IPS-11a (cell line): ENCODE results near the gene SRC.

Experiments used
- H3K4me3 ChIP-seq: one replicate; pipeline ENCODE4 v1.5.1; 2013; ENCODE audit warnings: low read depth, low read length, control low read depth

SRC gene

DNA sequence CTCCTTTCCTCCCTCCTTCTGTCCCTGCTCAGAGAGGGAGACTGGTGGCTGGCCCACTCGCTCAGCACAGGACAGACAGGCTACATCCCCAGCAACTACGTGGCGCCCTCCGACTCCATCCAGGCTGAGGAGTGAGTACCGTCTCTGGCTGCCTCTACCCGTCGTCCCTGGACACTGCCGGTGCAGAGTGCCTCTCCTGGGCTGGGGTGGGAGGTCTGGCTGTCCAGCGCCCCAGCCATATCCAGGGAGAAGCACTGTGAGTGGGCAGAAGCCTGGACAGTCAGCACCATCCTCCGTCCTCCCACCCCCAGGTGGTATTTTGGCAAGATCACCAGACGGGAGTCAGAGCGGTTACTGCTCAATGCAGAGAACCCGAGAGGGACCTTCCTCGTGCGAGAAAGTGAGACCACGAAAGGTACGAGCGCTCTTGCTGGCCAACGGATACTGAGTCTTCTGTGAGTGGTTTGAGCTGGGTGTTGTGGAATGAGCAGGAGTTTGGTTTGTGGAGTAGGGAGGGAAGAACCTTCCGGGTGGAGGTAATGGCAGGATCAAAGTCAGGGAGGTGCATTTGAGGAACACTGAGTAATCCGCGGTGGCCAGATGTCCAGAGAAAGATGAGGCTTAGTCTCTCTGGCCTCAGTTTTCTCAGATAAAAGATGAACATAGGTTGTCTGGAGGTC is 48.1 kb downstream of the SRC start:
- H3K4me3 ChIP-seq: no peak overlapping the region

DNA sequence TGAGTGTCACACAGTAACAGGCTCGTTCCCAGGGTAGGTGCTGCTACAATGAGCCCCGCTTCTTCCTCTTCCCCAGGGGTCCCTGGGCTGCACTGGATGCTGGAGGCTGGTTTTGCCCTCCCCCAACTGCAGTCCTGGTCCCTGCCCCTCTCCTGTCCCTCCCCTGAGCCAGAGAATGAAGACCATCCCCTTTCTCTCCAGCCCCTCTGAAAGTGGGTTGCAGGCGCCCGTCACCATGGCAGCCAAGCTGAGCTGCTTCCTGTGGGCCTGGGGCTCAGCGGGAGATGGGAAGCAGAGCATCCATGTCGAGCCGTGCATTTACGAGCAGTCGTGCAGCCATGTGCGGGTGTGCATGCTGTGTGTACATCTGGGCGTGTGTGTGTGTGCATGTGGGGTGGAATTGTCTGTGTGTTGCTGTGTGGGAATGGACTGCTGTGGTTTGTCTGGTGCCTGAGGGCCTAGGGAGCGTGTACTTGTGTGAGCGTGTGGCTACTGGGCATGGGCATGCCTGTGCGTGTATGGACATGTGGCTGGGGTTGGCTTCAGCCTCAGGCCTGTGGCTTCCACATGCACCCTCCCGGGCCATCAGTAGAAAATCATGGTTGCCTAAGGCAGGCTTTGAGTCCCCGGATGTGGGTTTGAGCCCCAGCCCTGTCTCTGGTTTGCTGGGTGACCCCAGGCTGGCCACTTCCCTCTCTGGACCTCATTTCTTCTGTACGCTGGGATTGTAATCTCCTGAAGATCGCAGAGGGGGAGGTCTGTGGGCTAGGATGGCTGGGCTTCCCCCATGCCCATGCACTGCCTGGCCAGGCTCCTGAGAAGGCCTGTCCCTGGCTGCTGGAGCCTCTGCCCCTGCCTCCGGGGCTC is 48.8 kb downstream of the SRC start:
- no peak overlapping the region for H3K4me3 ChIP-seq

DNA sequence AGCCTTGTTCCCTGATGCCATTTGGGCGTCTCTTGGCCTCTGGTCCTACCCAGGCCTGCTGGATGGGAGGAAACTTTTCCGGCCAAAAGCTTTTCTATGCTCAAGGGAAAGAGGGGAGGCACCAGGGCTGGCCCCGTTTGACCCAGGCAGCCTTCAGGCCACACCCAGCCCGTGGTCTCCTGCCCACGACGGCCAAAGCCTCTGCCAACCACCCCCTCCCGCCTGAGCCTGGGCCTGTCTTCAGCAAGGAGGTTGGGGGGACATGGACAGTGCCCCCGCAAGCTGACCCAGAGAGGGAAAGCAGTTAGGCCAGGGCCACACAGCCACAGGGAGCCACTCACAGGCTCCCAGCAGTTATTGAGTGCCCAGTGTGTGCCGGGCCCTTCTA is 49.5 kb downstream of the SRC start:
- no peak overlapping the region for H3K4me3 ChIP-seq

- H3K4me3 ChIP-seq: no peak overlapping the region
Measured at GRCh38 chr20:37395921-37396415, 50.0 kb downstream of the SRC start.

DNA sequence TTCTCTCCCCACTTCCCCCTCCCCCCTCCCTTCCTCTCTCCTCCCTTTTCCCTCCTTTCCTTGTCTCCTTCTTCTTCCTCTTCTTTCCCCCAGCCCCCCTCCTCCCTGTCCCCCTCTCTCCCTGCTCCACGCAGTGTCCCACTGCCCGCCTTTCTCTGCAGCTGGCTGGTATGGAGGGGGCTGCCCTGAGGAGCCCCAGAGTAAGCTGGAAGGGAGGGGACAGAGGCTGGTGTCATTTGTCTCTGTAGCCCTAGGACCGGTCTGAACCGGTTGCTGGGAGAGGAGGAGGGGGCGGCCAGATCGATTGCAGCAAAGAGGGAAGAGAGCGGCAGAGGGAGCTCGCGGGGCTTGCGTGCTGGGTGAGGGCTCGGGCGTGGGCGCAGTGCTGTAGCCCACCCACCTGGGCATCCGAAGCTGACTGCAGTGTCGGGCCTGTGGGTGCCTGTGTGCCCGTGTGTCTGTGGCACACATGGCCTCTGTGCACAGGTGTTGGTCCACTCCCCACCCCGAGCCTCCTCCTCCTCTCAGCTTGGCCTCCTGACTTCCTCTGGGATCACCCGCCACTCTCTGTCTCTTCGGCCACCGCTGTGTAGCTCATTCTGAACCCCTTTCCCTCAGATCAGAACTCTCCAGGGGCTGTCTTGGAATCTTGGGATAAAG is 50.6 kb downstream of the SRC start:
- H3K4me3 ChIP-seq: no peak overlapping the region

DNA sequence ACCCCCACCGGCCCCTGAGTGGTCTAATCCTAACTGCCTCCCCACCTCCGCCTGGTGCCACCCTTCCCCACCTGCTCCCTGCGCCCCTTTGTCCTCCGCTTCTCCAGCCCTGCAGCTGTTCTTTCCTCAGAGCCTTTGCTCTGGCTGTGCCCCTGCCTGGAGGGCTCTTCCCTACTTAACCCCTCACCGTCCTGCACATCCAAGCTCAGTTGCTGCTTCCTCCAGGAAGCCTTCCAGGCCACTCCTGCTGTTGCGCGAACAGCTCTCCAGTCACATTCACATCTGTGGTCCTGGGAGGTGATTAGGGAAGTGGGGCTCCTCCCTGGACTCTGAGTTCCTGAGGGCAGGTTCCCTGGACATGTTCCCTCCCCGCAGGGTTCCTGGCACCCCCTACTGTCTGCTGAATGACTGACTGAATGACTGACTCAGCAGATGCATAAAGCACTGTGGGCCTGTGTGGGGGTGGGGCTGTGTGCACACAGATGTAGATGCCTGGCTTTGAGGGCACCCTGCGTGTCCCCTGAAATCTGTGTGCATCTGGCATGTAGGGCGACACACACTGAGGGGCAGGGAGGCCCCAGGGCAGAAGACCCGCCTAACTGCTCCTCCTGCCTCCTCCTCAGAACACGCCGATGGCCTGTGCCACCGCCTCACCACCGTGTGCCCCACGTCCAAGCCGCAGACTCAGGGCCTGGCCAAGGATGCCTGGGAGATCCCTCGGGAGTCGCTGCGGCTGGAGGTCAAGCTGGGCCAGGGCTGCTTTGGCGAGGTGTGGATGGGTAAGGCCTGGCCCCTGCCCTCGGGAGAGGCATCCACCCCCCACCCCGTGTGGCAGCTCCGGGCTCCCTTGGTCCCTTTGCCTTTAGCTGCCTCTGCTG is 51.4 kb downstream of the SRC start:
- no peak overlapping the region for H3K4me3 ChIP-seq

DNA sequence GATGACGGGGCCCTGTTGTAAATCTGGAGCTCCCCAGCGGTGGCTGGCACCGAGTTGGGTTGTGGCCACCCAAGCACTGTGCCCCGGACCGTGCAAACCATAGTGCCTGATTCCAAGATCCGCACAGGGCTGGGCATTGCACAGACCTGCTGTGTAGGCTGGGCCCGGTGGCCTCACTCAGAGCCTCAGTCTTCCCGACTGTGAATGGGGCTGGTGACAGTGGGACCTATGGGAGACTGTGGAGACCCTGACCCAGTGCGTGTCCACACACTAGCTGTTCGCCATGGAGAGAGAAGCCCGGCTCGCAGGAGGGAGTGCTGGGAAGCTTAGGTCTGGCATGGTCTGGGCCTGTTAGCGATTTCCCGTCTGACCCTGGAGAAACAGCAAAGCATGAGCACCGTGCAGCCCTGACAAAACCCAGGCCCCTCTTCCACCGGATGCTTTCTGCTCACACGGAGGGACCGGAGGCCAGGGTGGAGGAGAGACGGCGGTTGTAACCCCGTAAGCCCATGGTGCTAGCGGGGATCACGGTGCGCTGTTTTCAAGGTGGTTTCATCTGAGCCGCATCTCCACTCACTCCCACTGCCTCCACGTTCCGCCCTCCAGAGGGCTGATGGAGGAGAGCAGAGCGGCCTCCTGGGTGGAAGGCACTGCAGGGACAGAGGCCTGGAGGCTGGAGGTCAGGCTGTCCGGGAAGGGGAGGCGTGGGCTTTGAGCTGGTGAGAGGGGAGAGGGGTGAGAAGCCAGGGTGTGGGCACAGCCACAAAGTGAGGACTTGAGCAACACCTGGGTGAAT is 52.2 kb downstream of the SRC start:
- H3K4me3 ChIP-seq: no peak overlapping the region

- no peak overlapping the region for H3K4me3 ChIP-seq
Measured at GRCh38 chr20:37398750-37399621, 53.0 kb downstream of the SRC start.

GRCh38 chr20:37401282-37401929 is 55.5 kb downstream of the SRC start:
- no peak overlapping the region for H3K4me3 ChIP-seq

GRCh38 chr20:37401930-37402675 is 56.2 kb downstream of the SRC start:
- H3K4me3 ChIP-seq: no peak overlapping the region

DNA sequence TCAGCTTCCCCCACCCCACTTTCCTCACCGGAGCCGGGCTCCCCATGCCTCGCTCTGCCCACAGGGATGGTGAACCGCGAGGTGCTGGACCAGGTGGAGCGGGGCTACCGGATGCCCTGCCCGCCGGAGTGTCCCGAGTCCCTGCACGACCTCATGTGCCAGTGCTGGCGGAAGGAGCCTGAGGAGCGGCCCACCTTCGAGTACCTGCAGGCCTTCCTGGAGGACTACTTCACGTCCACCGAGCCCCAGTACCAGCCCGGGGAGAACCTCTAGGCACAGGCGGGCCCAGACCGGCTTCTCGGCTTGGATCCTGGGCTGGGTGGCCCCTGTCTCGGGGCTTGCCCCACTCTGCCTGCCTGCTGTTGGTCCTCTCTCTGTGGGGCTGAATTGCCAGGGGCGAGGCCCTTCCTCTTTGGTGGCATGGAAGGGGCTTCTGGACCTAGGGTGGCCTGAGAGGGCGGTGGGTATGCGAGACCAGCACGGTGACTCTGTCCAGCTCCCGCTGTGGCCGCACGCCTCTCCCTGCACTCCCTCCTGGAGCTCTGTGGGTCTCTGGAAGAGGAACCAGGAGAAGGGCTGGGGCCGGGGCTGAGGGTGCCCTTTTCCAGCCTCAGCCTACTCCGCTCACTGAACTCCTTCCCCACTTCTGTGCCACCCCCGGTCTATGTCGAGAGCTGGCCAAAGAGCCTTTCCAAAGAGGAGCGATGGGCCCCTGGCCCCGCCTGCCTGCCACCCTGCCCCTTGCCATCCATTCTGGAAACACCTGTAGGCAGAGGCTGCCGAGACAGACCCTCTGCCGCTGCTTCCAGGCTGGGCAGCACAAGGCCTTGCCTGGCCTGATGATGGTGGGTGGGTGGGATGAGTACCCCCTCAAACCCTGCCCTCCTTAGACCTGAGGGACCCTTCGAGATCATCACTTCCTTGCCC is 57.4 kb downstream of the SRC start:
- no peak overlapping the region for H3K4me3 ChIP-seq

DNA sequence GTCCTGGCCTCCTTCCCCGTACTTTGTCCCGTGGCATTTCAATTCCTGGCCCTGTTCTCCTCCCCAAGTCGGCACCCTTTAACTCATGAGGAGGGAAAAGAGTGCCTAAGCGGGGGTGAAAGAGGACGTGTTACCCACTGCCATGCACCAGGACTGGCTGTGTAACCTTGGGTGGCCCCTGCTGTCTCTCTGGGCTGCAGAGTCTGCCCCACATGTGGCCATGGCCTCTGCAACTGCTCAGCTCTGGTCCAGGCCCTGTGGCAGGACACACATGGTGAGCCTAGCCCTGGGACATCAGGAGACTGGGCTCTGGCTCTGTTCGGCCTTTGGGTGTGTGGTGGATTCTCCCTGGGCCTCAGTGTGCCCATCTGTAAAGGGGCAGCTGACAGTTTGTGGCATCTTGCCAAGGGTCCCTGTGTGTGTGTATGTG is 58.5 kb downstream of the SRC start:
- H3K4me3 ChIP-seq: no peak overlapping the region

DNA sequence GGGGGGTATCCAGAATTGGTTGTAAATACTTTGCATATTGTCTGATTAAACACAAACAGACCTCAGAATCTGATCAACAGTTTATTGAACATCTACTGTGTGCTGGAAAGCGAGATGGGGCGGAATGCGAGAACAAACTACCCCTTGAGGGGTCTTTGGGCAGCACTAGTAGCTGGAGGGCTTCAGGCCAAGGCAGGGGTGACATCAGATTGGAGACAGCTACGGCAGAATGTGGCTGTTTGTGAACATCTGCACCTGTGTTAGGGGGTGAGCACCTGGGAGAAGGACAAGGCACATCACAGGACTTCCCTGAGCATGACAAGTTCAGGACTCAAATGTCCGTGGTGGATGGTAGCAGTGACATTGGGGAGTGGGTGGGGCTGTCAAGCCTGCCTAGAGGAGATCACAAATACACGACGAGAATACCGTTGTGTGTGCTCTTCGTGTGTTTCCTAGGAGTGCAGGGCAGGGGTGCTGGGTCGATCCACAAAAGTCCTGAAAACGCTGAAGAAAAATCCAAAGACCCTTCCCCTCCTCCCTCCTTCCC is 59.5 kb downstream of the SRC start:
- H3K4me3 ChIP-seq: no peak overlapping the region

DNA sequence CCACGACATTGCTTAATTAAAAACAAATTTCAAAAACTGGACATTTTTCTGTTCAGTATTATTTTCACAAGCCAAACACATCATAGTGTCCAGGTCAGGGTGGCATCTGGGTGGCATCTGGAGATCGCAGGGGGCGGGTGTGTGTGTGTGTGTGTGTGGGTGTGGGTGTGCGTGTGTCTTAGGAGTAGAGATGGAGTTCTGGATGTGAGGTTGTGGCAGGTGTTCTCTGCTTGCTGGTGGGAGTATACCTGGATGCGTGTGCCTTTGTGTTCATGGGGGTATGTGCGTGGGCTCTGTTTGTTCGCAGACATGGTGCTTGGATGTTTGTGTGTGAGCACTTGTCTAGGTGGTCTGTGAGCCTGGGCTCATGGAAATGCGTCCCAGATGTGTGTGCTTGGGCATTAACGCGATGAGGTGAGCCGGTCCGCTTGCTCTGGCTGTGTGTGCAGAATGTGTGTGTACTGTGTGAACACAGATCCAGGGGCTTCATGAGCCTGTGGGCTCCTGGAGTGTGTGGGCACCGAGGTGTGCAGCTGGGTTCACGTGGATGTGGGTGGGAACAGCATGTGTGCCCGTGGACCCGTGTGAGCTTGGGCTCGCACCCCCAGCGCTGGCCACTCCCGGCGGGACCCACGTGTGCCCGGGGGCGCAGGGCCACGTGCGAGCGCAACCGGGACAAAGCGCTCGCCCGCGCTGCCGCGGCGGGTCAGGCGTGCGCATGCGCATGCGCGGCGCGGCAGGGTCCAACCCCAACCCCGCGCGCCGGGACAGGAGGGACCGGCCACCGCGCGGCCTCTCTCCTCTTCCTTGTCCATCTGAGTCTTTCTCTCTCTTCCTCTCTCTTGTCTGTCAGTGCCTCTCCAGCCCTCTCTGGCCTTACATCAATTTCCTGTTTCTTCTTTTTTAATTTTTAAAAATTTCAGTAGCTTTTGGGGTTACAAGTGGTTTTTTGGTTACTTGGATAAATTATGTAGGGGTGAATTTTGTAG is 60.4 kb downstream of the SRC start:
- H3K4me3 ChIP-seq: no peak overlapping the region

DNA sequence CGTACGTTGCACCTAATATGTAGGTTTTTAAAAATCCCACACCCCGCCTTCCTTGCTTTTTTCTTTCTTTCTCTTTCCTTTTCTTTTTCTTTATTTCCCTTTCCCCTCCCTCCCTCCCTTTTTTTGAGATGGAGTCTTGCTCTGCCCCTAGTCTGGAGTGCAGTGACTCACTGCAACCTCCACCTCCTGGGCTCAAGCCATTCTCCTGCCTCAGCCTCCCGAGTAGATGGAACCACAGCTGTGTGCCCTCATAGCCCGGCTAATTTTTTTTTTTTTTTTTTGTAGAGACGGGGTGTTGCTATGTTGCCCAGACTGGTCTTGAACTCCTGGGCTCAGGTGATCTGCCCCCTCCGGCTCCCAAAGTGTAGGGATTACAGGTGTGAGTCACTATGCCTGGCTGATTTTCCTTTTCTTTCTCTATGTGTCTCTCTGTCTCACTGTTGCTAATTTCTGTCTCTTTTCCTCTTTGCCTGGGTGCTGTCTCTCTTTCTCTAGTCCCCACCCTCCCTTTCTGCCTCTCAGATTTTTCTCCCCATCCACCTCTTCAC is 61.2 kb downstream of the SRC start:
- no peak overlapping the region for H3K4me3 ChIP-seq
